Esophagus muscularis mucosa (tissue), 4 donors: ENCODE data around the gene SNX10. TPM values are rescaled to one million over a fixed set of nuclear protein-coding genes. Genes with fewer than 3 reads are reported as not detected.

Experiments used
- DNase-seq: peaks from one replicate; pipeline ENCODE4 v3.0.0-alpha.2; 2017; ENCODE audit errors: extremely low spot score
- H3K27ac ChIP-seq, 4 donors: fragments of 200-600 bp; sonication (generic); replicated peaks in 1 of 4; 1 replicate in 3 of 4; 2 replicates in 1 of 4; pipeline ENCODE4 v1.5.1; 2016 to 2019; ENCODE audit warnings: mild to moderate bottlenecking in 1 of 4
- H3K27me3 ChIP-seq, 4 donors: fragments of 200-600 bp; sonication (generic); one replicate each; pipeline versions ENCODE4 v1.5.1 to v1.6.0; 2016 to 2019
- H3K36me3 ChIP-seq, 4 donors: fragments of 200-600 bp; sonication (generic); one replicate each; pipeline ENCODE4 v1.5.1; 2016 to 2019
- H3K4me1 ChIP-seq, 4 donors: fragments of 200-600 bp; sonication (generic); one replicate each; pipeline ENCODE4 v1.5.1; 2016 to 2019
- H3K4me3 ChIP-seq, 4 donors: fragments of 200-600 bp; sonication (generic); 1 replicate in 2 of 4; 2 replicates in 2 of 4; pipeline ENCODE4 v1.5.1; 2016 to 2019; ENCODE audit warnings: mild to moderate bottlenecking in 4 of 4, moderate library complexity in 1 of 4
- H3K9me3 ChIP-seq, 4 donors: fragments of 200-600 bp; sonication (generic); 1 replicate in 3 of 4; 2 replicates in 1 of 4; pipeline ENCODE4 v1.5.1; 2016 to 2019
- CTCF ChIP-seq, 3 experiments: fragments of 200-600 bp in 2 of 3; fragments of 450-650 bp in 1 of 3; sonication (generic) in 2 of 3; IDR thresholded peaks; one replicate each; pipeline ENCODE4 v1.5.1; 2017 to 2019; ENCODE audit warnings: antibody characterized with exemption in 3 of 3, mild to moderate bottlenecking in 2 of 3, moderate library complexity in 1 of 3
- EP300 ChIP-seq: sonication (generic); formaldehyde crosslinking; IDR thresholded peaks from one replicate; pipeline ENCODE4 v1.6.1; 2017; ENCODE audit warnings: antibody characterized with exemption
- POLR2A ChIP-seq: fragments of 450-650 bp; IDR thresholded peaks from one replicate; pipeline ENCODE4 v1.6.1; 2017; ENCODE audit warnings: antibody characterized with exemption, moderate library complexity, mild to moderate bottlenecking, low read depth
- POLR2AphosphoS5 ChIP-seq, 2 donors: sonication (generic); formaldehyde crosslinking; IDR thresholded peaks; one replicate each; pipeline ENCODE4 v1.6.1; 2017; ENCODE audit warnings: antibody characterized with exemption in 2 of 2
- WGBS: methylation state at CpG from one replicate; pipeline ENCODE4 v1.1.5; 2018; 5-methylcytosine and 5-hydroxymethylcytosine counted together
- intact Hi-C: fragments of 100-400 bp; cut with DNase I; formaldehyde crosslinking; loops from one replicate; pipeline ENCODE4 v1.15.1; 2023
- total RNA-seq, 4 donors: library from RNA; depleted of rRNA; stranded (reverse); fragments of >200 nt; gene quantifications; one replicate each; pipeline versions ENCODE4 v1.1.0 to v1.2.1, GENCODE V29; 2016

SNX10 gene
- total RNA-seq, 4 donors from 2014 or later = 1.9 to 5.0 (median 4.1) TPM

GRCh38 chr7:26317211-26317610 is 25.5 kb downstream of the SNX10 start:
- TF ChIP-seq EP300 = no peak
- 88% methylated on average over 3 of the region's 3 CpGs for WGBS

GRCh38 chr7:26318921-26319320 is 27.3 kb downstream of the SNX10 start:
- Histone ChIP-seq H3K27ac (no peak overlapping the region), H3K36me3 (no peaks in the 10 kb centered on the region), H3K4me3 (no peak overlapping the region), H3K27me3 (no peaks in the 10 kb centered on the region), H3K4me1 (no peaks in the 10 kb centered on the region), H3K9me3 (no peaks in the 10 kb centered on the region)
- intact Hi-C loops = no loop called here
- no peak for TF ChIP-seq POLR2A
- TF ChIP-seq CTCF (IDR thresholded peaks at IDR 0.05) = no peak
- no peak for TF ChIP-seq POLR2AphosphoS5 (IDR thresholded peaks at IDR 0.05)
- TF ChIP-seq EP300 = no peak
- WGBS = 63% methylated on average over 3 of the region's 3 CpGs
- no peak for DNase-seq

More at GRCh38 chr7:26317211-26317610, 25.5 kb downstream of the SNX10 start:
- Histone ChIP-seq H3K27ac (no peak overlapping the region), H3K4me1 (no peaks in the 10 kb centered on the region), H3K27me3 (no peaks in the 10 kb centered on the region), H3K9me3 (no peaks in the 10 kb centered on the region), H3K4me3 (no peak overlapping the region), H3K36me3 (no peaks in the 10 kb centered on the region)
- no peak for DNase-seq
- intact Hi-C loops = no loop called here

GRCh38 chr7:26319636-26320035 is 28.0 kb downstream of the SNX10 start:
- H3K4me1 ChIP-seq = no peaks in the 10 kb centered on the region
- no peaks in the 10 kb centered on the region for H3K36me3 ChIP-seq
- intact Hi-C loops = no loop called here
- H3K27ac ChIP-seq = no peak overlapping the region
- no peak for DNase-seq
- no peak overlapping the region for H3K4me3 ChIP-seq
- no peaks in the 10 kb centered on the region for H3K27me3 ChIP-seq
- TF ChIP-seq EP300 = no peak
- no peak for TF ChIP-seq CTCF (IDR thresholded peaks at IDR 0.05)
- TF ChIP-seq POLR2A = no peak
- no peak for TF ChIP-seq POLR2AphosphoS5 (IDR thresholded peaks at IDR 0.05)
- WGBS = 60% methylated on average over 3 of the region's 3 CpGs
- no peaks in the 10 kb centered on the region for H3K9me3 ChIP-seq

- Histone ChIP-seq H3K4me3 (no peak overlapping the region), H3K36me3 (no peaks in the 10 kb centered on the region), H3K9me3 (no peaks in the 10 kb centered on the region), H3K4me1 (no peaks in the 10 kb centered on the region), H3K27me3 (no peaks in the 10 kb centered on the region), H3K27ac (no peak overlapping the region)
- 94% methylated on average over 4 of the region's 4 CpGs for WGBS
- intact Hi-C loops = no loop called here
- DNase-seq = no peak
- TF ChIP-seq CTCF (IDR thresholded peaks at IDR 0.05) (no peak), EP300 (no peak), POLR2AphosphoS5 (IDR thresholded peaks at IDR 0.05) (no peak), POLR2A (no peak)
Observed at GRCh38 chr7:26320878-26321277, 29.2 kb downstream of the SNX10 start.

- no peaks in the 10 kb centered on the region for H3K9me3 ChIP-seq
- H3K36me3 ChIP-seq = no peaks in the 10 kb centered on the region
- intact Hi-C loops = no loop called here
- 29% methylated on average over 1 of the region's 1 CpG for WGBS
- no peak for TF ChIP-seq POLR2AphosphoS5 (IDR thresholded peaks at IDR 0.05)
- no peak for TF ChIP-seq CTCF (IDR thresholded peaks at IDR 0.05)
- no peak for TF ChIP-seq EP300
- TF ChIP-seq POLR2A = no peak
- H3K27ac ChIP-seq = no peak overlapping the region
- H3K4me3 ChIP-seq = no peak overlapping the region
- H3K27me3 ChIP-seq = no peaks in the 10 kb centered on the region
- no peak for DNase-seq
- H3K4me1 ChIP-seq = no peaks in the 10 kb centered on the region
Observed at GRCh38 chr7:26321435-26321834, 29.8 kb downstream of the SNX10 start.
